GM10266 (cell line): ENCODE results near the gene SKP2.

Experiments
- DNase-seq: peaks from one replicate; pipeline ENCODE4 v3.0.0; 2012; ENCODE audit errors: extremely low spot score
- CTCF ChIP-seq: IDR thresholded peaks from 2 replicates; pipeline ENCODE4 v1.5.1; 2012; ENCODE audit warnings: mild to moderate bottlenecking, low read depth; ENCODE audit not compliant: control insufficient read depth, insufficient read depth; ENCODE audit errors: missing control alignments

The SKP2 gene

DNA sequence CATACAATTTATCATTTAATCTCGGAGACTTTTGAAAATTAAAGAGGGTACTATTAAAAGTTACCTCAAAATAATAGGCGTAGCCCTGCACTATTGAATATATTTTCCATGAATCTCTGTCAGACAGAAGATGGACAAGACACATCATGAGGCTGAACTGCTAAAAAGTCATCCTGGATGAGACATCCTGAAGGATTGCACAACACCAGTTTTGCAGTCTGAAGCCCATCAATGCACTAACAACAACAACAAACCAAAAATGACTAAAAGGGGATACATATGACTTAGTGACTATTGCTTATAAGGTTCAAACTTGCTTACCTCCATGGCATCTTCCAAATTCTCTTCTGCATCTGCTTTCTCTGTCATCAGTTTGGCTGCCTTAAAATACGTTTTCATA lies 15.9 kb upstream of the SKP2 start:
- TF ChIP-seq CTCF, result no peak
- DNase-seq, result no peak

DNA sequence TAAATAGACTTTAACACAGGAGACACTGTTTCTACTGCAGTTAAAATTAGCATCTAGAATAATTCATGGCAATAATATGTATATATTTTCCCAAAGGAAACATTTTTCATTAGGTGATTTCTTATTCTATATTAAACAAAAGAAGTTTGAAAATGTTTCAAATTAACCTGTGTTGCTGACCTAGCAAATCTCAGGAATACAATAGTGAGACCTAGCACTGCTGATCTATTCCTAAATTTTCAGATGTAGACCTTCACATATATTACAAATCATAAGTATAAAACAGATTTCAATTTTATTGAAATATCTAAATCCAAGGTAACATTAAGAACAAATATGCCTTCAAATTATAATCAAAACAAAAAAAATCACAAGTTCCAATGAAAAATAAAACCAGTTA lies 15.3 kb upstream of the SKP2 start:
- no peak for TF ChIP-seq CTCF
- no peak for DNase-seq

- no peak for TF ChIP-seq CTCF
- no peak for DNase-seq
These were observed 12.8 kb upstream of the SKP2 start for GRCh38 chr5:36138900-36139683.

DNA sequence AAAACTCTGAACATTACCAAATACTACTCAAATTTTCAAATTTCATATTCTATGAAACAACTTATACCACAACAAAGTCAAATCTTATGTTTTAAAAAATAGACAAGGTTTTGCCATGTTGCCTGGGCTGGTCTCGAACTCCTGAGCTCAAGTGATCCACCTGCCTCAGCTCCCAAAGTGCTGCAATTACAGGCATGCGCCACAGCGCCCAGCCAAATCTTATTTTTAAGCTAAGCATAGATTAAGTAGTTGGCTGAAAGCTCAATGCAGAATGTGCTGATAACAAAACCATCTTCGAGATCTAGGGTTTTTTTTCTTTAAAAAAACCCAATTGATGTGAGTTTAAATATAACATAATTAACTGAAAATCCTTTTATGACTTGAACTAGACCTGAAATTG lies 6.6 kb upstream of the SKP2 start:
- TF ChIP-seq CTCF, result no peak
- DNase-seq, result no peak

- TF ChIP-seq CTCF, result no peak
- DNase-seq, result no peak
These were observed 5.5 kb upstream of the SKP2 start for GRCh38 chr5:36146390-36146789.

DNA sequence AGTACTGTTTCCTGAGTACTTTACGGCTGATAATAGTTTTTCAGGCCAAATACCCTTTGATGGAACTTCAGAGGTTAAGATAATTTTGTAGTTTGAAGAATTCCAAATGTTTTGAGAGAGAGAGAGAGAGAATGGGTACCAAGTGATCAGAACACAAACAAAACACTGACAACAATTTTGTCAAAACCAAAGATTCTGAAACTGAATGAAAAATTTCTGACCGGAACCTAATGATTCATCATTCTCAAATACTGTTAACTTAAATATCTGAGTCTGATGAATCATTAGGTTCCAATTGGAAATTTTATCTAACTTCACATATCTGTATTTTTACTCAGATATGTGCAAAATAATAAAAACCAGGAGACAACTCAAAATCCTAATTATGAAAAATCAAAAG lies 4.2 kb upstream of the SKP2 start:
- no peak for DNase-seq
- TF ChIP-seq CTCF, result no peak

- DNase-seq, result peak; percentile 42
- TF ChIP-seq CTCF, result no peak
These were observed 1.1 kb upstream of the SKP2 start for GRCh38 chr5:36150676-36151433.
